Mammary epithelial cell (primary cell): ENCODE data around the gene SLC25A36.

Source experiments
- EZH2 ChIP-seq: IDR thresholded peaks from 2 replicates; pipeline ENCODE4 v1.6.1; 2012; ENCODE audit warnings: low read length, inconsistent platforms, borderline replicate concordance
- TF ChIP-seq, protein P1 (sequence below), 2 donors: IDR thresholded peaks in 1 of 2; conservative IDR thresholded peaks in 1 of 2; 2 replicates each; pipeline ENCODE4 v1.5.1; 2011 to 2012; ENCODE audit warnings: inconsistent platforms in 2 of 2, low read length in 2 of 2, mild to moderate bottlenecking in 2 of 2, control low read depth in 1 of 2, low read depth in 1 of 2; ENCODE audit not compliant: insufficient read depth in 1 of 2; ENCODE audit errors: extremely low read depth in 1 of 2

GRCh38 chr3:141006344-141006743 is 64.7 kb downstream of the SLC25A36 start:
- TF ChIP-seq, protein P1, sequence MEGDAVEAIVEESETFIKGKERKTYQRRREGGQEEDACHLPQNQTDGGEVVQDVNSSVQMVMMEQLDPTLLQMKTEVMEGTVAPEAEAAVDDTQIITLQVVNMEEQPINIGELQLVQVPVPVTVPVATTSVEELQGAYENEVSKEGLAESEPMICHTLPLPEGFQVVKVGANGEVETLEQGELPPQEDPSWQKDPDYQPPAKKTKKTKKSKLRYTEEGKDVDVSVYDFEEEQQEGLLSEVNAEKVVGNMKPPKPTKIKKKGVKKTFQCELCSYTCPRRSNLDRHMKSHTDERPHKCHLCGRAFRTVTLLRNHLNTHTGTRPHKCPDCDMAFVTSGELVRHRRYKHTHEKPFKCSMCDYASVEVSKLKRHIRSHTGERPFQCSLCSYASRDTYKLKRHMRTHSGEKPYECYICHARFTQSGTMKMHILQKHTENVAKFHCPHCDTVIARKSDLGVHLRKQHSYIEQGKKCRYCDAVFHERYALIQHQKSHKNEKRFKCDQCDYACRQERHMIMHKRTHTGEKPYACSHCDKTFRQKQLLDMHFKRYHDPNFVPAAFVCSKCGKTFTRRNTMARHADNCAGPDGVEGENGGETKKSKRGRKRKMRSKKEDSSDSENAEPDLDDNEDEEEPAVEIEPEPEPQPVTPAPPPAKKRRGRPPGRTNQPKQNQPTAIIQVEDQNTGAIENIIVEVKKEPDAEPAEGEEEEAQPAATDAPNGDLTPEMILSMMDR (conservative IDR thresholded peaks at IDR 0.05 in 1 of 2, IDR thresholded peaks at IDR 0.05 in 1 of 2; ENCODE audit: extremely low read depth in 1 of 2, insufficient read depth in 1 of 2, low read depth in 1 of 2, low read length in 2 of 2): no peak
- no peak for TF ChIP-seq EZH2
